Astrocyte (in vitro differentiated cells and primary cell): ENCODE data around the gene PLCL2. TPM values are rescaled to one million over a fixed set of nuclear protein-coding genes. Genes with fewer than 3 reads are reported as not detected.

Experiments
- DNase-seq: peaks from one replicate; pipeline ENCODE4 v3.0.0-alpha.2; 2010; ENCODE audit warnings: low read depth
- FAIRE-seq: peaks from 2 replicates; lab custom pipeline; 2011; peaks lifted over from hg19 to GRCh38; lab: Jason Lieb, UNC
- H2AFZ ChIP-seq: 2 replicates; pipeline ENCODE4 v1.6.0; 2012; ENCODE audit warnings: low read depth, low read length, inconsistent platforms
- H3K27ac ChIP-seq: 2 replicates; pipeline ENCODE4 v1.5.1; 2011; ENCODE audit warnings: low read depth, low read length, inconsistent platforms
- H3K27me3 ChIP-seq: 2 replicates; pipeline ENCODE4 v1.6.0; 2011; ENCODE audit warnings: low read length, inconsistent platforms; ENCODE audit not compliant: insufficient read depth
- H3K36me3 ChIP-seq: 2 replicates; pipeline ENCODE4 v1.5.1; 2011; ENCODE audit warnings: low read length, inconsistent platforms; ENCODE audit not compliant: insufficient read depth
- H3K4me1 ChIP-seq: 2 replicates; pipeline ENCODE4 v1.5.1; 2011; ENCODE audit warnings: low read length, inconsistent platforms; ENCODE audit not compliant: insufficient read depth
- H3K4me2 ChIP-seq: 2 replicates; pipeline ENCODE4 v1.6.0; 2012; ENCODE audit warnings: low read length, inconsistent platforms
- H3K4me3 ChIP-seq: 2 replicates; pipeline ENCODE4 v1.5.1; 2011; ENCODE audit warnings: low read depth, mild to moderate bottlenecking, low read length, inconsistent platforms; ENCODE audit not compliant: insufficient read depth
- H3K79me2 ChIP-seq: 2 replicates; pipeline ENCODE4 v1.6.0; 2012; ENCODE audit warnings: mild to moderate bottlenecking, low read length, inconsistent platforms; ENCODE audit not compliant: insufficient read depth
- H3K9ac ChIP-seq: 2 replicates; pipeline ENCODE4 v1.6.0; 2012; ENCODE audit warnings: mild to moderate bottlenecking, low read length, inconsistent platforms
- H3K9me3 ChIP-seq: 2 replicates; pipeline ENCODE4 v1.5.1; 2012; ENCODE audit warnings: low read depth, mild to moderate bottlenecking, low read length, inconsistent platforms; ENCODE audit not compliant: insufficient read depth
- H4K20me1 ChIP-seq: 2 replicates; pipeline ENCODE4 v1.6.0; 2012; ENCODE audit warnings: low read length, inconsistent platforms; ENCODE audit not compliant: insufficient read depth
- H3K27ac Mint-ChIP-seq: one replicate; pipeline ENCODE4 v1.8.0; 2021; ENCODE audit warnings: mild to moderate bottlenecking, mixed read lengths; ENCODE audit not compliant: unreplicated experiment
- H3K27me3 Mint-ChIP-seq: one replicate; pipeline ENCODE4 v1.8.0; 2021; ENCODE audit warnings: low read depth, mixed read lengths; ENCODE audit not compliant: unreplicated experiment
- H3K36me3 Mint-ChIP-seq: one replicate; pipeline ENCODE4 v1.8.0; 2021; ENCODE audit warnings: low read depth, mixed read lengths; ENCODE audit not compliant: unreplicated experiment
- H3K4me1 Mint-ChIP-seq: one replicate; pipeline ENCODE4 v1.8.0; 2021; ENCODE audit warnings: low read depth, mixed read lengths; ENCODE audit not compliant: unreplicated experiment
- H3K4me3 Mint-ChIP-seq: one replicate; pipeline ENCODE4 v1.8.0; 2021; ENCODE audit warnings: mild to moderate bottlenecking, moderate library complexity, mixed read lengths; ENCODE audit not compliant: unreplicated experiment
- H3K9me3 Mint-ChIP-seq: one replicate; pipeline ENCODE4 v1.8.0; 2021; ENCODE audit warnings: mild to moderate bottlenecking, mixed read lengths; ENCODE audit not compliant: unreplicated experiment
- CTCF ChIP-seq: IDR thresholded peaks from 2 replicates; pipeline ENCODE4 v1.5.1; 2011; ENCODE audit warnings: low read depth, mild to moderate bottlenecking, inconsistent platforms, low read length, moderate library complexity; ENCODE audit not compliant: insufficient read depth
- EZH2 ChIP-seq: IDR thresholded peaks from 2 replicates; pipeline ENCODE4 v1.6.1; 2012; ENCODE audit warnings: mild to moderate bottlenecking, low read length, inconsistent platforms; ENCODE audit not compliant: insufficient read depth
- total RNA-seq: library from RNA; stranded (reverse); gene quantifications from 2 replicates; pipeline ENCODE4 v1.2.1, GENCODE V29; 2021

PLCL2 gene
- total RNA-seq, 1 donor from 2014 or later = 3.9 TPM

DNA sequence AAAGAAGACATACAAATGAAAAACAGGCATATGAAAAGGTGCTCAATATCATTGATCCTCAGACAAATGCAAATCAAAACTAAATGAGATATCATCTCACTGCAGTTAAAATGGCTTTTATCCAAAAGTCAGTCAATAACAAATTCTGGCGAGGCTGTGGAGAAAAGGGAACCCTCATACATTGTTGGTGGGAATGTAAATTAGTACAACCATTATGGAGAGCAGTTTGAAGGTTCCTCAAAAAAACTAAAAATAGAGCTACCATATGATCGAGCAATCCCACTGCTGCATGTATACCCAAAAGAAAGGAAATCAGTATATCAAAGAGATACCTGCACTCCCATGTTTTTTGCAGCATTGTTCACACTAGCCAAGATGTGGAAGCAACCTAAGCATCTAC lies 165.8 kb downstream of the PLCL2 start:
- H3K9me3 ChIP-seq = no peaks in the 10 kb centered on the region
- H2AFZ ChIP-seq = no peak overlapping the region
- Mint-ChIP-seq H3K36me3 (peaks cover 6% of the 10 kb centered on the region), H3K4me1 (peaks cover 5% of the 10 kb centered on the region), H3K4me3 (no peak overlapping the region), H3K27ac (no peak overlapping the region), H3K9me3 (peaks cover 6% of the 10 kb centered on the region), H3K27me3 (no peaks in the 10 kb centered on the region)
- no peaks in the 10 kb centered on the region for H3K27me3 ChIP-seq
- DNase-seq (no peak), FAIRE-seq (no peak)
- peaks cover under 1% of the 10 kb centered on the region for H3K4me1 ChIP-seq
- H3K4me2 ChIP-seq = no peak overlapping the region
- no peak overlapping the region for H3K9ac ChIP-seq
- no peaks in the 10 kb centered on the region for H4K20me1 ChIP-seq
- H3K27ac ChIP-seq = no peak overlapping the region
- H3K79me2 ChIP-seq = no peaks in the 10 kb centered on the region
- no peak overlapping the region for H3K4me3 ChIP-seq
- TF ChIP-seq EZH2 (no peak), CTCF (no peak)
- H3K36me3 ChIP-seq = no peaks in the 10 kb centered on the region

DNA sequence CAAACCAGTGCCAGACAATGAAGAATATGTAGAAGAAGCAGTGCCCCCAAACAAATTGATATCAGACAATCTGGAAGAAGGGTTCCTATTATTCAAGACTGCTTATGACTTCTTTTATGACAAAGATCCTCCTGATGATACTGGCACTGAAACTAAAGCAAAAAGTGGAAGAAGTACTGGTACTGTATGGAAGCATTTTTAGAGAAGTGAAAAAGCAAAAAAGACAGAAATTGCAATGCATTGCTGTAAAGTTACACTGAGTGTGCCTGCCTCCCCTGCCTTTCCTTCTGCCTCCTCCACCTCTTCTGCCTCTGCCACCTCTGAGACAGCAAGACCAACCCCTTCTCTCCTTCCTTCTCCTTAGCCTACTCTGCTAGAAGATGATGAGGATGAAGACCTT lies 167.6 kb downstream of the PLCL2 start:
- Histone ChIP-seq H3K4me3 (no peak overlapping the region), H3K36me3 (no peaks in the 10 kb centered on the region), H3K79me2 (no peaks in the 10 kb centered on the region), H3K27me3 (no peaks in the 10 kb centered on the region), H2AFZ (no peak overlapping the region), H3K4me1 (peaks cover 8% of the 10 kb centered on the region), H4K20me1 (no peaks in the 10 kb centered on the region), H3K27ac (no peak overlapping the region), H3K9ac (no peak overlapping the region), H3K4me2 (no peak overlapping the region), H3K9me3 (no peaks in the 10 kb centered on the region)
- no peak overlapping the region for H3K27ac Mint-ChIP-seq
- no peak overlapping the region for H3K4me3 Mint-ChIP-seq
- H3K27me3 Mint-ChIP-seq = no peaks in the 10 kb centered on the region
- peaks cover 6% of the 10 kb centered on the region for H3K36me3 Mint-ChIP-seq
- peaks cover 11% of the 10 kb centered on the region for H3K4me1 Mint-ChIP-seq
- DNase-seq = no peak
- H3K9me3 Mint-ChIP-seq = peaks cover 8% of the 10 kb centered on the region
- TF ChIP-seq CTCF = no peak
- no peak for TF ChIP-seq EZH2
- no peak for FAIRE-seq

DNA sequence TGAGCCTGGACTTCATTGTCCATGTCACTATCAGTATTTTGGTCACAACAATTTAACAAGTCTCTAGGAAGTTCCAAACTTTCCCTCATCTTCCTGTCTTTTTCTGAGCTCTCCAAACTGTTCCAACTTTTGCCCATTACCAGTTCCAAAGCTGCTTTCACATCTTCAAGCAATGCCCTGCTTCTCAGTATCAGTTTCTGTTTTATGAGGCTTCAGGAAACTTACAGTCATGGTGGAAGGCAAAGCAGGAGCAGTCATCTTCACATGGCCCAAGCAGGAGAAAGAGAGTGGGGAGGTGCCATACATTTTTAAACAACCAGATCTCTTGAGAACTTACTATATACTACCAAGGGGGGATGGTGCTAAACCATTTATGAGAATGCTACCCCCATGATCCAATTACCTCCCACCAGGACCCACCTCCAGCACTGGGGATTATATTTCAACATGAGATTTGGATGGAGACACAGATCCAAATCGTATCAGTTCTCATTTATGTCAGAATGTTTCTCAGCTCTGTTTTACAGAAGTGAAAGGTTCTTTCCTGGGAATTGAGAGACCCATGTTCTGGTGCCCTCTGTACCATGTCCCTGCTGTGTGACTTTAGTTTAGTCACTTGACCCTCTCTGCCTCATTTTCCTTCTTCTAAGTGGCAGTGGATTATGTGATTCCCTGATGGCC lies 169.7 kb downstream of the PLCL2 start:
- peaks cover 8% of the 10 kb centered on the region for H3K9me3 Mint-ChIP-seq
- DNase-seq (no peak), FAIRE-seq (no peak)
- no peak overlapping the region for H3K9ac ChIP-seq
- H3K9me3 ChIP-seq = no peaks in the 10 kb centered on the region
- no peak overlapping the region for H3K4me3 ChIP-seq
- no peaks in the 10 kb centered on the region for H3K27me3 Mint-ChIP-seq
- H3K4me1 Mint-ChIP-seq = peaks cover 11% of the 10 kb centered on the region
- H3K27ac ChIP-seq = peak overlapping the region; percentile 34
- peaks cover 8% of the 10 kb centered on the region for H3K36me3 Mint-ChIP-seq
- no peaks in the 10 kb centered on the region for H4K20me1 ChIP-seq
- TF ChIP-seq EZH2 (no peak), CTCF (no peak)
- H3K4me2 ChIP-seq = no peak overlapping the region
- no peaks in the 10 kb centered on the region for H3K79me2 ChIP-seq
- no peak overlapping the region for H2AFZ ChIP-seq
- H3K4me1 ChIP-seq = peaks cover 8% of the 10 kb centered on the region
- no peaks in the 10 kb centered on the region for H3K27me3 ChIP-seq
- no peak overlapping the region for H3K27ac Mint-ChIP-seq
- no peak overlapping the region for H3K4me3 Mint-ChIP-seq
- H3K36me3 ChIP-seq = no peaks in the 10 kb centered on the region
